Chondrocyte (in vitro differentiated cells): Measurements from ENCODE around the gene TMED3. TPM values are rescaled to one million over a fixed set of nuclear protein-coding genes. Genes with fewer than 3 reads are reported as not detected.

Experiments
- DNase-seq: peaks from one replicate; pipeline ENCODE4 v3.0.0; 2021; ENCODE audit warnings: mixed read lengths, low spot score
- H3K27ac Mint-ChIP-seq: one replicate; pipeline ENCODE4 v1.8.0; 2021; ENCODE audit warnings: mild to moderate bottlenecking, moderate library complexity, mixed read lengths; ENCODE audit not compliant: unreplicated experiment
- H3K27me3 Mint-ChIP-seq: 2 replicates; pipeline ENCODE4 v1.8.0; 2021; ENCODE audit warnings: low read depth, mixed read lengths
- H3K36me3 Mint-ChIP-seq: 2 replicates; pipeline ENCODE4 v1.8.0; 2021; ENCODE audit warnings: low read depth, mixed read lengths
- H3K4me1 Mint-ChIP-seq: 2 replicates; pipeline ENCODE4 v1.8.0; 2021; ENCODE audit warnings: low read depth, mild to moderate bottlenecking, mixed read lengths
- H3K4me3 Mint-ChIP-seq: one replicate; pipeline ENCODE4 v1.8.0; 2021; ENCODE audit warnings: mild to moderate bottlenecking, moderate library complexity, mixed read lengths; ENCODE audit not compliant: unreplicated experiment
- H3K9me3 Mint-ChIP-seq: 2 replicates; pipeline ENCODE4 v1.8.0; 2021; ENCODE audit warnings: low read depth, mixed read lengths
- CTCF ChIP-seq: fragments of 200-600 bp; sonication (generic); IDR thresholded peaks from 2 replicates; pipeline ENCODE4 v1.5.0; 2021; ENCODE audit warnings: antibody characterized with exemption, mild to moderate bottlenecking, moderate library complexity
- total RNA-seq: library from RNA; stranded (reverse); gene quantifications from 3 replicates; pipeline ENCODE4 v1.2.1, GENCODE V29; 2021

The TMED3 gene
- total RNA-seq, 1 donor from 2014 or later: 182 TPM

GRCh38 chr15:79365765-79366164 is 54.9 kb downstream of the TMED3 start:
- H3K27me3 Mint-ChIP-seq: no peaks in the 10 kb centered on the region
- peaks cover 2% of the 10 kb centered on the region for H3K36me3 Mint-ChIP-seq
- no peak overlapping the region for H3K4me3 Mint-ChIP-seq
- no peaks in the 10 kb centered on the region for H3K9me3 Mint-ChIP-seq
- TF ChIP-seq CTCF: no peak
- peaks cover 7% of the 10 kb centered on the region for H3K4me1 Mint-ChIP-seq
- H3K27ac Mint-ChIP-seq: no peak overlapping the region
- no peak for DNase-seq

- Mint-ChIP-seq H3K36me3 (peaks cover 2% of the 10 kb centered on the region), H3K27me3 (no peaks in the 10 kb centered on the region), H3K4me1 (peaks cover 7% of the 10 kb centered on the region), H3K9me3 (no peaks in the 10 kb centered on the region), H3K27ac (no peak overlapping the region), H3K4me3 (no peak overlapping the region)
- no peak for DNase-seq
- no peak for TF ChIP-seq CTCF
Measured at GRCh38 chr15:79366691-79367090, 55.8 kb downstream of the TMED3 start.

GRCh38 chr15:79370716-79371115 is 59.8 kb downstream of the TMED3 start:
- Mint-ChIP-seq H3K27me3 (no peaks in the 10 kb centered on the region), H3K4me3 (no peak overlapping the region), H3K27ac (no peak overlapping the region), H3K4me1 (no peaks in the 10 kb centered on the region), H3K9me3 (no peaks in the 10 kb centered on the region), H3K36me3 (peaks cover 2% of the 10 kb centered on the region)
- TF ChIP-seq CTCF: no peak
- no peak for DNase-seq

- Mint-ChIP-seq H3K36me3 (peaks cover 2% of the 10 kb centered on the region), H3K27me3 (no peaks in the 10 kb centered on the region), H3K4me3 (no peak overlapping the region), H3K4me1 (no peaks in the 10 kb centered on the region), H3K27ac (no peak overlapping the region), H3K9me3 (no peaks in the 10 kb centered on the region)
- DNase-seq: no peak
- TF ChIP-seq CTCF: no peak
Measured at GRCh38 chr15:79371591-79371990, 60.7 kb downstream of the TMED3 start.

GRCh38 chr15:79372428-79372827 is 61.5 kb downstream of the TMED3 start:
- Mint-ChIP-seq H3K4me3 (no peak overlapping the region), H3K27me3 (no peaks in the 10 kb centered on the region), H3K4me1 (no peaks in the 10 kb centered on the region), H3K27ac (no peak overlapping the region), H3K9me3 (no peaks in the 10 kb centered on the region), H3K36me3 (peaks cover 2% of the 10 kb centered on the region)
- no peak for DNase-seq
- no peak for TF ChIP-seq CTCF

Other genes starting within 250 kb of the TMED3 start
- 0.10 TPM in 1 of 3 replicates, not detected in the others for gene RASGRF1, start 220.3 kb upstream of the TMED3 start, total RNA-seq
- gene ANKRD34C, start 28.4 kb upstream of the TMED3 start, total RNA-seq: 0.07 to 1.3 TPM (median 0.92 TPM) in 3 replicates
- 3.8 to 4.2 TPM (median 4.0 TPM) in 3 replicates for gene MINAR1, start 121.2 kb downstream of the TMED3 start, total RNA-seq